Lower leg skin (tissue), 4 donors: ENCODE measurements around the gene GRAMD4. TPM values are rescaled to one million over a fixed set of nuclear protein-coding genes. Genes with fewer than 3 reads are reported as not detected.

ENCODE experiments used
- DNase-seq, 2 donors: peaks; one replicate each; pipeline ENCODE4 v3.0.0-alpha.2; 2019; ENCODE audit warnings: low spot score in 2 of 2
- H3K4me3 ChIP-seq: fragments of 200-600 bp; sonication (generic); 2 replicates; pipeline ENCODE4 v1.5.1; 2017; ENCODE audit warnings: mild to moderate bottlenecking, low read depth; ENCODE audit not compliant: poor library complexity, severe bottlenecking
- CTCF ChIP-seq, 3 donors: fragments of 450-650 bp; IDR thresholded peaks; one replicate each; pipeline ENCODE4 v1.5.1; 2016; ENCODE audit warnings: antibody characterized with exemption in 3 of 3, mild to moderate bottlenecking in 3 of 3, moderate library complexity in 2 of 3
- POLR2A ChIP-seq, 2 donors: fragments of 450-650 bp; IDR thresholded peaks; one replicate each; pipeline ENCODE4 v1.6.1; 2016 to 2017; ENCODE audit warnings: antibody characterized with exemption in 2 of 2, mild to moderate bottlenecking in 1 of 2, moderate library complexity in 1 of 2
- WGBS, 2 donors: methylation state at CpG; one replicate each; pipeline ENCODE4 v1.1.5; 2018; 5-methylcytosine and 5-hydroxymethylcytosine counted together
- intact Hi-C: fragments of 100-400 bp; cut with DNase I; formaldehyde crosslinking; loops from one replicate; pipeline ENCODE4 v1.15.0; 2023; ENCODE audit warnings: low total_unique reads
- total RNA-seq, 4 donors: library from RNA; depleted of rRNA; stranded (reverse); fragments of >200 nt; gene quantifications; one replicate each; pipeline ENCODE4 v1.1.0, GENCODE V29; 2016

GRAMD4 gene
- 100 to 1,000 TPM in 2 of 4 donors, 10 to 100 TPM in 2; 78.7 to 136 (median 117) TPM for total RNA-seq

- H3K4me3 ChIP-seq = no peak within 1 kb of the TSS
- 45 to 49% methylated on average over 20 of the region's 20 CpGs for WGBS, 2 donors
- intact Hi-C loops = no loop called here
- DNase-seq = no peak
- no peak for TF ChIP-seq POLR2A (IDR thresholded peaks at IDR 0.05)
Observed at GRCh38 chr22:46619830-46620501, at the start of gene GRAMD4. TSS of gene GRAMD4 (plus strand) at chr22:46620386. CDS start at chr22:46626800, 6,414 bp downstream.

- DNase-seq = peak in 1 of 2 donors; percentile 68
- WGBS, 2 donors = 69 to 83% methylated on average over 7 of the region's 7 CpGs
- intact Hi-C loops = no loop called here
- TF ChIP-seq CTCF (IDR thresholded peaks at IDR 0.05) (no peak), POLR2A (IDR thresholded peaks at IDR 0.05) (no peak)
- no peak overlapping the region for H3K4me3 ChIP-seq
Observed at GRCh38 chr22:46571642-46572250, 48.4 kb upstream of the GRAMD4 start.

- TF ChIP-seq CTCF (IDR thresholded peaks at IDR 0.05) = no peak
- TF ChIP-seq POLR2A (IDR thresholded peaks at IDR 0.05) = no peak
- intact Hi-C loops = no loop called here
- H3K4me3 ChIP-seq = no peak overlapping the region
- DNase-seq = no peak
- 82 to 89% methylated on average over 18 to 19 of the region's 19 CpGs for WGBS, 2 donors
Observed at GRCh38 chr22:46572911-46573780, 47.0 kb upstream of the GRAMD4 start.

- no peak for DNase-seq
- intact Hi-C loops = no loop called here
- no peak for TF ChIP-seq POLR2A (IDR thresholded peaks at IDR 0.05)
- TF ChIP-seq CTCF (IDR thresholded peaks at IDR 0.05) = no peak
- H3K4me3 ChIP-seq = no peak overlapping the region
- 82 to 87% methylated on average over 18 of the region's 18 CpGs for WGBS, 2 donors
Observed at GRCh38 chr22:46573781-46574437, 46.3 kb upstream of the GRAMD4 start.

- H3K4me3 ChIP-seq = no peak overlapping the region
- 86% methylated on average over 15 of the region's 15 CpGs for WGBS, 2 donors
- TF ChIP-seq POLR2A (IDR thresholded peaks at IDR 0.05) (no peak), CTCF (IDR thresholded peaks at IDR 0.05) (no peak)
- DNase-seq = peak in 1 of 2 donors; percentile 76
- intact Hi-C loops = no loop called here
Observed at GRCh38 chr22:46574438-46574992, 45.7 kb upstream of the GRAMD4 start.
